Measurements from ENCODE around the gene GAREM1.
A peak's percentile ranks its signal among the peaks of the same experiment; 100 is the strongest.
"Not testable (repeated sequence)": the region's sequence is repeated elsewhere in the genome, so short reads cannot be mapped to it uniquely, and the experiment has no call there.

GAREM1 gene

GRCh38 chr18:32470714-32471633 lies at the start of gene GAREM1:
Gene GAREM1, minus strand, starts transcription at chr18:32470882. Its CDS starts 454 bp downstream, at chr18:32470428.
- DNase-seq: peak; percentile 89

GRCh38 chr18:32511147-32511546 lies 40.5 kb upstream of the GAREM1 start:
- no peak for DNase-seq

GRCh38 chr18:32509111-32509510 lies 38.4 kb upstream of the GAREM1 start:
- no peak for DNase-seq

GRCh38 chr18:32507093-32507492 lies 36.4 kb upstream of the GAREM1 start:
- DNase-seq: no peak

- DNase-seq: no peak
These were observed 31.3 kb upstream of the GAREM1 start for GRCh38 chr18:32502014-32502413.

- not testable (repeated sequence) for DNase-seq
These were observed 30.6 kb upstream of the GAREM1 start for GRCh38 chr18:32501242-32501641.

GRCh38 chr18:32483002-32483401 lies 12.3 kb upstream of the GAREM1 start:
- DNase-seq: no peak

GRCh38 chr18:32482117-32482516 lies 11.4 kb upstream of the GAREM1 start:
- DNase-seq: no peak

GRCh38 chr18:32480581-32480980 lies 9.9 kb upstream of the GAREM1 start:
- DNase-seq: no peak

GRCh38 chr18:32478807-32479206 lies 8.1 kb upstream of the GAREM1 start:
- no peak for DNase-seq

GRCh38 chr18:32478317-32478716 lies 7.6 kb upstream of the GAREM1 start:
- no peak for DNase-seq

- no peak for DNase-seq
These were observed 5.4 kb upstream of the GAREM1 start for GRCh38 chr18:32476106-32476505.

- DNase-seq: not testable (repeated sequence)
These were observed 4.4 kb upstream of the GAREM1 start for GRCh38 chr18:32475069-32475468.

GRCh38 chr18:32473325-32473724 lies 2.6 kb upstream of the GAREM1 start:
- DNase-seq: no peak

- no peak for DNase-seq
These were observed 2.2 kb upstream of the GAREM1 start for GRCh38 chr18:32472841-32473240.

GRCh38 chr18:32470460-32470713 lies 295 bp downstream of the GAREM1 start:
- DNase-seq: no peak

GRCh38 chr18:32469691-32470459 lies 807 bp downstream of the GAREM1 start:
- DNase-seq: no peak

- DNase-seq: peak; percentile 43
These were observed 1.5 kb downstream of the GAREM1 start for GRCh38 chr18:32469190-32469651.

- no peak for DNase-seq
These were observed 2.4 kb downstream of the GAREM1 start for GRCh38 chr18:32468147-32468845.

- no peak for DNase-seq
These were observed 8.9 kb downstream of the GAREM1 start for GRCh38 chr18:32461709-32462272.

- DNase-seq: no peak
These were observed 10.4 kb downstream of the GAREM1 start for GRCh38 chr18:32460171-32460731.

- DNase-seq: no peak
These were observed 11.2 kb downstream of the GAREM1 start for GRCh38 chr18:32459361-32460101.
